OCI-LY7 (cell line): ENCODE measurements around the gene TMEM100. TPM values are rescaled to one million over a fixed set of nuclear protein-coding genes. Genes with fewer than 3 reads are reported as not detected.

Source experiments
- BruUV-seq: library from RNA; stranded (reverse); fragments of 400-500 nt; replicated peaks from 2 replicates; lab custom pipeline; 2021; lab: Mats Ljungman, UMichigan
- CTCF ChIA-PET: fragments of 300-600 bp; sonication (Branson Sonifier 250); formaldehyde crosslinking; loops from one replicate; lab custom pipeline; 2022; ENCODE audit warnings: antibody characterized with exemption; ENCODE audit not compliant: unreplicated experiment; lab: Charles Lee
- POLR2A ChIA-PET: fragments of 300-600 bp; sonication (Branson Sonifier 250); formaldehyde crosslinking; loops from one replicate; lab custom pipeline; 2022; ENCODE audit warnings: antibody characterized with exemption; lab: Charles Lee
- DNase-seq: peaks from one replicate; pipeline ENCODE4 v3.0.0-alpha.2; 2015; ENCODE audit warnings: low spot score
- H2AFZ ChIP-seq: fragments of 200-600 bp; sonication (generic), shearing (Covaris generic); 2 replicates; pipeline ENCODE4 v1.6.1; 2014; ENCODE audit warnings: mild to moderate bottlenecking, antibody characterized with exemption, low read length, moderate library complexity
- H3K27ac ChIP-seq: fragments of 200-600 bp; sonication (generic); 2 replicates; pipeline ENCODE4 v1.5.1; 2014; ENCODE audit warnings: mixed run types, low read depth, mild to moderate bottlenecking, moderate library complexity, low read length, inconsistent platforms; ENCODE audit not compliant: poor library complexity, severe bottlenecking
- H3K36me3 ChIP-seq: fragments of 200-600 bp; sonication (generic); 2 replicates; pipeline ENCODE4 v1.6.1; 2014; ENCODE audit warnings: mild to moderate bottlenecking, antibody characterized with exemption, low read length, moderate library complexity, mixed read lengths; ENCODE audit not compliant: insufficient read depth
- H3K4me1 ChIP-seq: fragments of 200-600 bp; sonication (generic); 2 replicates; pipeline ENCODE4 v1.5.1; 2014; ENCODE audit warnings: mild to moderate bottlenecking, low read length; ENCODE audit not compliant: insufficient read depth, poor library complexity, severe bottlenecking
- H3K4me2 ChIP-seq: fragments of 200-600 bp; sonication (generic); 2 replicates; pipeline ENCODE4 v1.6.1; 2014; ENCODE audit warnings: mild to moderate bottlenecking, low read length
- H3K4me3 ChIP-seq: fragments of 200-600 bp; sonication (generic); 2 replicates; pipeline ENCODE4 v1.5.1; 2014; ENCODE audit warnings: mild to moderate bottlenecking, low read depth, low read length; ENCODE audit not compliant: poor library complexity, severe bottlenecking
- H3K79me2 ChIP-seq: fragments of 200-600 bp; sonication (generic); 2 replicates; pipeline ENCODE4 v1.6.1; 2016; ENCODE audit warnings: low read depth, mild to moderate bottlenecking, low read length, moderate library complexity, mixed read lengths; ENCODE audit not compliant: insufficient read depth
- H3K9me2 ChIP-seq: fragments of 200-600 bp; sonication (generic); 2 replicates; pipeline ENCODE4 v1.6.1; 2016; ENCODE audit warnings: mild to moderate bottlenecking, low read length, mixed read lengths; ENCODE audit not compliant: insufficient read depth
- H3K9me3 ChIP-seq: fragments of 200-600 bp; sonication (generic); 2 replicates; pipeline ENCODE4 v1.6.1; 2014; ENCODE audit warnings: mild to moderate bottlenecking, mixed run types, low read length, mixed read lengths
- H4K20me1 ChIP-seq: fragments of 200-600 bp; sonication (generic); 2 replicates; pipeline ENCODE4 v1.6.1; 2014; ENCODE audit warnings: mild to moderate bottlenecking, antibody characterized with exemption, low read length, moderate library complexity, mixed read lengths; ENCODE audit not compliant: insufficient read depth
- CTCF ChIP-seq: fragments of 200-600 bp; sonication (generic); conservative IDR thresholded peaks from 2 replicates; pipeline ENCODE4 v1.5.1; 2014; ENCODE audit warnings: mild to moderate bottlenecking, antibody characterized with exemption, low read length, moderate library complexity, mixed read lengths
- EZH2phosphoT487 ChIP-seq: fragments of 200-600 bp; sonication (generic); IDR thresholded peaks from 2 replicates; pipeline ENCODE4 v1.6.1; 2018; ENCODE audit warnings: low read depth, borderline replicate concordance, mild to moderate bottlenecking, mixed run types, antibody characterized with exemption, low read length, moderate library complexity, mixed read lengths
- intact Hi-C: fragments of 100-400 bp; cut with micrococcal nuclease; formaldehyde crosslinking; loops from one replicate; pipeline ENCODE4 v1.10.0; 2022; ENCODE audit not compliant: unreplicated experiment
- total RNA-seq, 2 experiments: library from RNA; depleted of rRNA in 1 of 2; stranded (reverse); fragments of >200 nt in 1 of 2; shearing (Covaris generic) in 1 of 2; gene quantifications; 2 replicates each; pipeline ENCODE4 v1.2.3, GENCODE V29; 2014 to 2022

TMEM100 gene
- total RNA-seq, 2 experiments from 2014 or later = 0.30 to 0.38 TPM

DNA sequence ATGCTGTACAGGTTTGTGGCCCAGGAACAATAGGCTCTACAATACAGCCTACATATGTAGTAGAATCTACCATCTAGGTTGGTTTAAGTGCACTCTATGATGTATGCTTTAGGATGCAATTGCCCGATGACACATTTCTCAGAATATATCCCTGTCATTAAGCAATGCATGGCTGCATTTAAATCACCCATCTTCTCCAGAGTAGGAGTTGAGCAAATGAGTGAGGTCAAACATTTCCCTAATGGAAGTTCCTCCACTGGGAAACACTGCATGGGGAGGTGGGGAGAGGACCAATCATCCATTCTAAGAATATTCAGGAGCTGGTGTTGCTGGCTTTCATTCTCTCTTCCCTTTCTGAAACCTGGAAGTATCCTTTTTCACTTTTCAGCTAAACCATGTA, 26.2 kb upstream of the TMEM100 start:
- H4K20me1 ChIP-seq = no peaks in the 10 kb centered on the region
- H3K9me2 ChIP-seq = no peaks in the 10 kb centered on the region
- intact Hi-C loops = loop anchor here (10.0 kb wide), 1 partner anchor 324 kb away; the partner anchor contains the start of gene MMD
- ChIA-PET CTCF (no interaction called here), POLR2A (interaction anchor here (0.8 kb wide), 1 partner anchor 11 kb away, joined by 3 read pairs; no protein-coding TSS in a partner anchor)
- no peaks in the 10 kb centered on the region for H3K9me3 ChIP-seq
- H3K36me3 ChIP-seq = no peaks in the 10 kb centered on the region
- H3K27ac ChIP-seq = no peak overlapping the region
- no peaks in the 10 kb centered on the region for H3K79me2 ChIP-seq
- H3K4me1 ChIP-seq = peaks cover 6% of the 10 kb centered on the region
- no peak overlapping the region for H2AFZ ChIP-seq
- TF ChIP-seq CTCF (no peak), EZH2phosphoT487 (no peak)
- no TSS peak for BruUV-seq
- no peak for DNase-seq
- no peak overlapping the region for H3K4me2 ChIP-seq
- no peak overlapping the region for H3K4me3 ChIP-seq

- no peak for TF ChIP-seq CTCF
- BruUV-seq = no TSS peak
- no peak overlapping the region for H3K27ac ChIP-seq
- no peaks in the 10 kb centered on the region for H3K9me3 ChIP-seq
- H4K20me1 ChIP-seq = no peaks in the 10 kb centered on the region
- H3K9me2 ChIP-seq = no peaks in the 10 kb centered on the region
- CTCF ChIA-PET = no interaction called here
- H3K4me1 ChIP-seq = peaks cover 17% of the 10 kb centered on the region
- POLR2A ChIA-PET = no interaction called here
- no peaks in the 10 kb centered on the region for H3K79me2 ChIP-seq
- no peak for DNase-seq
- no peak overlapping the region for H3K4me3 ChIP-seq
- H3K36me3 ChIP-seq = no peaks in the 10 kb centered on the region
- H3K4me2 ChIP-seq = no peak overlapping the region
- intact Hi-C loops = loop anchor here (10.0 kb wide), 1 partner anchor 322 kb away; the partner anchor contains the start of gene MMD
- H2AFZ ChIP-seq = no peak overlapping the region
Measured at GRCh38 chr17:55747209-55747608, 24.5 kb upstream of the TMEM100 start.

GRCh38 chr17:55746466-55746865, 23.8 kb upstream of the TMEM100 start:
- Histone ChIP-seq H3K79me2 (no peaks in the 10 kb centered on the region), H3K9me2 (no peaks in the 10 kb centered on the region), H3K9me3 (no peaks in the 10 kb centered on the region), H3K4me3 (no peak overlapping the region), H2AFZ (no peak overlapping the region), H4K20me1 (no peaks in the 10 kb centered on the region), H3K36me3 (no peaks in the 10 kb centered on the region), H3K4me1 (peaks cover 19% of the 10 kb centered on the region), H3K4me2 (no peak overlapping the region), H3K27ac (no peak overlapping the region)
- intact Hi-C loops = loop anchor here (10.0 kb wide), 1 partner anchor 322 kb away; the partner anchor contains the start of gene MMD
- TF ChIP-seq CTCF (no peak), EZH2phosphoT487 (no peak)
- no peak for DNase-seq
- BruUV-seq = no TSS peak
- ChIA-PET POLR2A (no interaction called here), CTCF (no interaction called here)
